Measurements from ENCODE around the gene KLHL33.

The KLHL33 gene

DNA sequence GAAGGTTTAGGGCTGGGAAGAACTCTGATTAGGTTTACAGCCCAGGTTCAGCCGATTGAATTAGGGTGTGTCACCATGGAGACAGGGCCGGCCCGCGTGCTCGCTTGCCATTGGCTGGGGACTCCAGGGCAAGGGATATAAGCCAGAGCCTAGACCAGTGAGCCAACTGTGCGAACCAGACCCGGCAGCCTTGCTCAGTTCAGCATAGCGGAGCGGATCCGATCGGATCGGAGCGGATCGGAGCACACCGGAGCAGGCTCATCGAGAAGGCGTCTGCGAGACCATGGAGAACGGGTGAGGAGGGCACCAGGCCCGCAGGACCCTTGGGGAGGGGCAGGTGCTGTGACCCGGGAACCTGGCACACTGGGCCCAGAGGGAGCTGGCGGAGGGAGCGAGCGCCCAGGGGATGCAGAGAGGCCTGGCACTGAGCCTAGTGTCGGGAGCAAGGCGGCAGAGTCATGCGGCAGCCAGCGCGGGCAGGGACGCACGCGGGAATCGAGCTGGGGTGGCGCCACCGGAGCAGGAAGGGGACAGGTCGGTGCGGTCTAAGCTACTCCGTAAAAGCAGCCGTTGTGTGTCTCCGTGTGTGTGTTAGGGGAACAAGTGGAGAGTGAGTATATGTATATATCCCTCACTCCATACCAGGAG, 33.4 kb upstream of the KLHL33 start, which contains the start of gene PNP:
TSS of gene PNP (plus strand) at position 165 of the 648 bp plus-strand sequence. CDS start at position 284, 119 bp downstream.
- Histone ChIP-seq H3K9me3 (ENCODE audit: control insufficient read depth in 1 of 2, low read length in 2 of 2) (no peaks in the 10 kb centered on the region), H3K4me3 (ENCODE audit: low read depth in 1 of 2, low read length in 2 of 2) (peak within 1 kb of the TSS; percentile 86 to 96), H3K27me3 (ENCODE audit: control insufficient read depth in 1 of 2, insufficient read depth in 2 of 2, low read length in 2 of 2) (no peaks in the 10 kb centered on the region), H3K36me3 (ENCODE audit: control insufficient read depth in 1 of 2, insufficient read depth in 2 of 2, low read length in 2 of 2) (peaks cover 19 to 20% of the 10 kb centered on the region in 2 donors), H3K4me1 (ENCODE audit: control insufficient read depth in 1 of 2, insufficient read depth in 2 of 2, low read length in 2 of 2) (peaks cover 18 to 34% of the 10 kb centered on the region in 2 donors), H3K9ac (ENCODE audit: low read depth in 1 of 2, low read length in 2 of 2) (peak within 1 kb of the TSS; percentile 95), H3K27ac (ENCODE audit: low read depth, low read length) (peak within 1 kb of the TSS; percentile 94)

- no peaks in the 10 kb centered on the region for H3K9me3 ChIP-seq (ENCODE audit: control insufficient read depth in 1 of 2, low read length in 2 of 2)
- peak overlapping the region; percentile 86 to 96 for H3K4me3 ChIP-seq (ENCODE audit: low read depth in 1 of 2, low read length in 2 of 2)
- H3K27ac ChIP-seq (ENCODE audit: low read depth, low read length): no peak overlapping the region
- H3K4me1 ChIP-seq (ENCODE audit: control insufficient read depth in 1 of 2, insufficient read depth in 2 of 2, low read length in 2 of 2): peaks cover 18 to 34% of the 10 kb centered on the region in 2 donors
- H3K27me3 ChIP-seq (ENCODE audit: control insufficient read depth in 1 of 2, insufficient read depth in 2 of 2, low read length in 2 of 2): no peaks in the 10 kb centered on the region
- H3K36me3 ChIP-seq (ENCODE audit: control insufficient read depth in 1 of 2, insufficient read depth in 2 of 2, low read length in 2 of 2): peaks cover 13 to 14% of the 10 kb centered on the region in 2 donors
- peak overlapping the region; percentile 95 for H3K9ac ChIP-seq (ENCODE audit: low read depth in 1 of 2, low read length in 2 of 2)
These were observed 32.8 kb upstream of the KLHL33 start for GRCh38 chr14:20468764-20469241.

GRCh38 chr14:20461225-20462141, 25.5 kb upstream of the KLHL33 start, which contains the start of gene PIP4P1:
PIP4P1 (minus strand) TSS chr14:20461434; CDS start chr14:20461325, 109 bp downstream.
- peaks cover 33 to 44% of the 10 kb centered on the region in 2 donors for H3K4me1 ChIP-seq (ENCODE audit: control insufficient read depth in 1 of 2, insufficient read depth in 2 of 2, low read length in 2 of 2)
- H3K9ac ChIP-seq (ENCODE audit: low read depth in 1 of 2, low read length in 2 of 2): peak within 1 kb of the TSS; percentile 92 to 96
- H3K36me3 ChIP-seq (ENCODE audit: control insufficient read depth in 1 of 2, insufficient read depth in 2 of 2, low read length in 2 of 2): peaks cover 30 to 31% of the 10 kb centered on the region in 2 donors
- H3K9me3 ChIP-seq (ENCODE audit: control insufficient read depth in 1 of 2, low read length in 2 of 2): no peaks in the 10 kb centered on the region
- peak within 1 kb of the TSS; percentile 95 for H3K27ac ChIP-seq (ENCODE audit: low read depth, low read length)
- peak within 1 kb of the TSS; percentile 92 to 97 for H3K4me3 ChIP-seq (ENCODE audit: low read depth in 1 of 2, low read length in 2 of 2)
- H3K27me3 ChIP-seq (ENCODE audit: control insufficient read depth in 1 of 2, insufficient read depth in 2 of 2, low read length in 2 of 2): no peaks in the 10 kb centered on the region

DNA sequence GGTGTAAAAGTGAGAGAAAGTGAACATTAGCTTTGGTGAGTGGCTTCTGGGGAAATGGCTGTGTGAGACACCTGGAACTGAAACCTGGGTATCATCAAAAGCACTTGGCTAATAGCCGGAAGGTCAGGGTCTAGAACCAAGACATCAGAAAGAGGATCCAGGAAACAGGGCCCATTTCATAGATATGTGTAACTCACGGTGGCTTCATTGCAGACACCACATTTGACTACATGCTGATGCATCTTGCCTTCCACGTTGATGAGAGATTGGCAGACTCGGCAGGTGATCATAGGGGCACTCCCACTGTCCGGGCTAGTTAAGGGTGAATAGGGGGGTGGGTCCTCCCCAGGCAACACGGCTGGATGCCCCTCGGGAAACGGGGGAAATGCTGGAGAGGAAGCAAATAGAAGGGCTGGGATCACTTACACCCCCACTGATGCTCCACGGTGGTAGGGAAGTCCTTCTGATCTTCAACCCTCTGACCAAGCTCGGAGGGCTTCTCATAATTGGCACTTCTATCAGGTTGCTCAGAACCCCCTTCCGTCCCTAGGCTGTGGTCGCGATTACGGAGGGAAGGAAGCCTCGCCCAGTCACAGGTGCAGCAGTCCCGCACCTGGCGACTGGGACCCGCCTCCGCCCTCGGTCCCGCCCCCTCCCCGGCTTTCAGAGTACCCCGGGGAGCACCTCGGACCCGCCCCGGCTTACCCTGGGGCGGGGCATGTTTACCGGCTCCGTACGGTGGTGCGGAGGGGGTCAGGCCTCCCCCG, 24.7 kb upstream of the KLHL33 start:
- Histone ChIP-seq H3K4me3 (ENCODE audit: low read depth in 1 of 2, low read length in 2 of 2) (peak overlapping the region; percentile 92 to 97), H3K9me3 (ENCODE audit: control insufficient read depth in 1 of 2, low read length in 2 of 2) (no peaks in the 10 kb centered on the region), H3K9ac (ENCODE audit: low read depth in 1 of 2, low read length in 2 of 2) (peak overlapping the region; percentile 92 to 96), H3K4me1 (ENCODE audit: control insufficient read depth in 1 of 2, insufficient read depth in 2 of 2, low read length in 2 of 2) (peaks cover 42 to 51% of the 10 kb centered on the region in 2 donors), H3K27me3 (ENCODE audit: control insufficient read depth in 1 of 2, insufficient read depth in 2 of 2, low read length in 2 of 2) (no peaks in the 10 kb centered on the region), H3K36me3 (ENCODE audit: control insufficient read depth in 1 of 2, insufficient read depth in 2 of 2, low read length in 2 of 2) (peaks cover 30 to 32% of the 10 kb centered on the region in 2 donors), H3K27ac (ENCODE audit: low read depth, low read length) (peak overlapping the region; percentile 95)

DNA sequence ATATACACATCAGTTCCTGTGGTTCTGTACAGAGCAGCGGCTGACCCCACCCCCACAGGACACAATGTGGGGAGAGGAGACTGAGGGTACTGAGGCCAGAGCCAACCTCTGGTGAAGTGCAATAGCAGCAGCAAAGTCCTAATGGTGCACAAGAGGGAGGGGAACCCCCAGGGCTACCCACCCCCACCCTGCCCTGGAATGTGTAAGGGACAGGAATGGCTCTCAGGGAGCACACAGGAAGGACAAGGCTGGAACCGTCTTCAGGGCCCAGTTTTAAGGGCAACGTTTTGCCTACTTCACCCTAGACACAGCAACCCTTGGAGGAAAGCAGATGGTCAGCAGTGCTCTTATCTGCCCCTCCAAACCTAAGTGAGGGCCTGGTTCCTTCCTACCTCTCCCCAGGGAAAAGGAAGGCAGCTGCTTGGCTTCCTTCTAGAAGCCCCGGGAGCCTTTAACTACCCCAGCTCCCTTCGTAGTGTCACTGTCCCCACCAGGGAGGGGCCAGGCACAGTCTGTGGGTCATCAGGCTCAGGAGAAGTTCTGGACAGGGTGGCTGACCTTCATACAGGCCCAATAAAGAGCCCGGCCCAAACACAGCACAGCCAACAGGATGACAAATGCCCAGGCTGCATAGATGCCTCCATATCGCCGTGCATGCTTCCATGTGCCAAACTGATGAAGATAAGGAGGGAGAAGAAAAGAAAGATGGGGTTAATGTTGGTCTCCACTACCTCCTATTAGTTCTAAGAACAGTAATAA, 22.2 kb upstream of the KLHL33 start:
- Histone ChIP-seq H3K9ac (ENCODE audit: low read depth in 1 of 2, low read length in 2 of 2) (no peak overlapping the region), H3K9me3 (ENCODE audit: control insufficient read depth in 1 of 2, low read length in 2 of 2) (no peaks in the 10 kb centered on the region), H3K4me1 (ENCODE audit: control insufficient read depth in 1 of 2, insufficient read depth in 2 of 2, low read length in 2 of 2) (peaks cover 47 to 50% of the 10 kb centered on the region in 2 donors), H3K4me3 (ENCODE audit: low read depth in 1 of 2, low read length in 2 of 2) (no peak overlapping the region), H3K36me3 (ENCODE audit: control insufficient read depth in 1 of 2, insufficient read depth in 2 of 2, low read length in 2 of 2) (peaks cover 30 to 32% of the 10 kb centered on the region in 2 donors), H3K27ac (ENCODE audit: low read depth, low read length) (no peak overlapping the region), H3K27me3 (ENCODE audit: control insufficient read depth in 1 of 2, insufficient read depth in 2 of 2, low read length in 2 of 2) (no peaks in the 10 kb centered on the region)

- H3K4me1 ChIP-seq (ENCODE audit: control insufficient read depth in 1 of 2, insufficient read depth in 2 of 2, low read length in 2 of 2): peaks cover 40 to 43% of the 10 kb centered on the region in 2 donors
- H3K4me3 ChIP-seq (ENCODE audit: low read depth in 1 of 2, low read length in 2 of 2): peak overlapping the region in 1 of 2 donors; percentile 0
- H3K36me3 ChIP-seq (ENCODE audit: control insufficient read depth in 1 of 2, insufficient read depth in 2 of 2, low read length in 2 of 2): peaks cover 35 to 36% of the 10 kb centered on the region in 2 donors
- no peaks in the 10 kb centered on the region for H3K9me3 ChIP-seq (ENCODE audit: control insufficient read depth in 1 of 2, low read length in 2 of 2)
- H3K9ac ChIP-seq (ENCODE audit: low read depth in 1 of 2, low read length in 2 of 2): peak overlapping the region in 1 of 2 donors; percentile 10
- H3K27ac ChIP-seq (ENCODE audit: low read depth, low read length): no peak overlapping the region
- H3K27me3 ChIP-seq (ENCODE audit: control insufficient read depth in 1 of 2, insufficient read depth in 2 of 2, low read length in 2 of 2): no peaks in the 10 kb centered on the region
These were observed 21.0 kb upstream of the KLHL33 start for GRCh38 chr14:20456971-20457370.

- Histone ChIP-seq H3K27ac (ENCODE audit: low read depth, low read length) (peak overlapping the region; percentile 95), H3K27me3 (ENCODE audit: control insufficient read depth in 1 of 2, insufficient read depth in 2 of 2, low read length in 2 of 2) (no peaks in the 10 kb centered on the region), H3K9ac (ENCODE audit: low read depth in 1 of 2, low read length in 2 of 2) (peak overlapping the region; percentile 93 to 94), H3K4me1 (ENCODE audit: control insufficient read depth in 1 of 2, insufficient read depth in 2 of 2, low read length in 2 of 2) (peaks cover 39 to 41% of the 10 kb centered on the region in 2 donors), H3K9me3 (ENCODE audit: control insufficient read depth in 1 of 2, low read length in 2 of 2) (no peaks in the 10 kb centered on the region), H3K4me3 (ENCODE audit: low read depth in 1 of 2, low read length in 2 of 2) (peak overlapping the region; percentile 85 to 93), H3K36me3 (ENCODE audit: control insufficient read depth in 1 of 2, insufficient read depth in 2 of 2, low read length in 2 of 2) (peaks cover 39 to 48% of the 10 kb centered on the region in 2 donors)
These were observed 19.7 kb upstream of the KLHL33 start for GRCh38 chr14:20455355-20456300.

- Histone ChIP-seq H3K27ac (ENCODE audit: low read depth, low read length) (peak within 1 kb of the TSS; percentile 95), H3K4me1 (ENCODE audit: control insufficient read depth in 1 of 2, insufficient read depth in 2 of 2, low read length in 2 of 2) (peaks cover 30 to 32% of the 10 kb centered on the region in 2 donors)
These were observed 18.8 kb upstream of the KLHL33 start, which contains the start of the genes APEX1 and OSGEP for GRCh38 chr14:20454516-20455354. APEX1 (plus strand) TSS chr14:20455226; CDS start chr14:20455646, 420 bp downstream. OSGEP (minus strand) TSS chr14:20454812; CDS start chr14:20454683, 129 bp downstream.

More at GRCh38 chr14:20454516-20455354, 18.8 kb upstream of the KLHL33 start, which contains the start of the genes APEX1 and OSGEP:
- H3K4me3 ChIP-seq (ENCODE audit: low read depth in 1 of 2, low read length in 2 of 2): peak within 1 kb of the TSS; percentile 85 to 93
- H3K27me3 ChIP-seq (ENCODE audit: control insufficient read depth in 1 of 2, insufficient read depth in 2 of 2, low read length in 2 of 2): no peaks in the 10 kb centered on the region
- H3K9me3 ChIP-seq (ENCODE audit: control insufficient read depth in 1 of 2, low read length in 2 of 2): no peaks in the 10 kb centered on the region
- peaks cover 38 to 55% of the 10 kb centered on the region in 2 donors for H3K36me3 ChIP-seq (ENCODE audit: control insufficient read depth in 1 of 2, insufficient read depth in 2 of 2, low read length in 2 of 2)
- H3K9ac ChIP-seq (ENCODE audit: low read depth in 1 of 2, low read length in 2 of 2): peak within 1 kb of the TSS; percentile 93 to 94

Data from duodenal mucosa (tissue), 2 donors.